GM12801 (cell line): ENCODE measurements around the gene CELSR1.

Experiments used
- TF ChIP-seq, protein P1 (sequence below): IDR thresholded peaks from one replicate; pipeline ENCODE4 v1.5.1; 2011; ENCODE audit warnings: control low read depth; ENCODE audit not compliant: insufficient read length; ENCODE audit errors: extremely low read depth

Gene CELSR1

DNA sequence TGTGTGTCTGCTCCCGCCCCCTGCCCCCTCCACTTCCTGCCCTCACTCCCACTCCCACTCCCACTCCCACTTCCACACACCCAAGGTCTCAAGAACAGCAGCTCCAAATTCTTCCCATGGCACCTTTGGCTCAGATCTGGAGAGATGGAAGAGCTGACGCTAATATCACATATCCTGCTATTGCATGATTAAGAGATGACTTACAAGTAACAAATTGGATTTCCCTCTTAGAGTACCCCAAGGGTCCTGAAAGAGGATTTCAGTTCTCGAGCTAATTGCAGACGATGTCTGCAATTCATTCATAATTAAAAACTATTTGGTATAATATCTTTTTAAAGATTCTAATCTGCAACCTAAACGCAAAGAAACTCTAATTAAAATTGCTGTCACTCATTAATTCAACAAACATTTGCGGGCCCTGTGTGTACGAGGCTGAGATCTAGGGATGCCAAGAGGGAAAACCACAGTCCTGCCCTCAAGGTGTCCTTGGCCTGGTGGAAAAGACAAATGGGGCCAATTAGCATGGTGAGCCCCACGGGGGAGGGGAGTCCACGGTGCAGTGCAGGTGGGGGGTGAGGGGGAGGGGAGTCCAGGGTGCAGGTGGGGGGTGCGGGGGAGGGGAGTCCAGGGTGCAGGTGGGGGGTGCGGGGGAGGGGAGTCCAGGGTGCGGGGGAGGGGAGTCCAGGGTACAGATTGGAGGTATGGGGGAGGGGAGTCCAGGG, 50.3 kb downstream of the CELSR1 start:
- TF ChIP-seq, protein P1, sequence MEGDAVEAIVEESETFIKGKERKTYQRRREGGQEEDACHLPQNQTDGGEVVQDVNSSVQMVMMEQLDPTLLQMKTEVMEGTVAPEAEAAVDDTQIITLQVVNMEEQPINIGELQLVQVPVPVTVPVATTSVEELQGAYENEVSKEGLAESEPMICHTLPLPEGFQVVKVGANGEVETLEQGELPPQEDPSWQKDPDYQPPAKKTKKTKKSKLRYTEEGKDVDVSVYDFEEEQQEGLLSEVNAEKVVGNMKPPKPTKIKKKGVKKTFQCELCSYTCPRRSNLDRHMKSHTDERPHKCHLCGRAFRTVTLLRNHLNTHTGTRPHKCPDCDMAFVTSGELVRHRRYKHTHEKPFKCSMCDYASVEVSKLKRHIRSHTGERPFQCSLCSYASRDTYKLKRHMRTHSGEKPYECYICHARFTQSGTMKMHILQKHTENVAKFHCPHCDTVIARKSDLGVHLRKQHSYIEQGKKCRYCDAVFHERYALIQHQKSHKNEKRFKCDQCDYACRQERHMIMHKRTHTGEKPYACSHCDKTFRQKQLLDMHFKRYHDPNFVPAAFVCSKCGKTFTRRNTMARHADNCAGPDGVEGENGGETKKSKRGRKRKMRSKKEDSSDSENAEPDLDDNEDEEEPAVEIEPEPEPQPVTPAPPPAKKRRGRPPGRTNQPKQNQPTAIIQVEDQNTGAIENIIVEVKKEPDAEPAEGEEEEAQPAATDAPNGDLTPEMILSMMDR, result no peak

DNA sequence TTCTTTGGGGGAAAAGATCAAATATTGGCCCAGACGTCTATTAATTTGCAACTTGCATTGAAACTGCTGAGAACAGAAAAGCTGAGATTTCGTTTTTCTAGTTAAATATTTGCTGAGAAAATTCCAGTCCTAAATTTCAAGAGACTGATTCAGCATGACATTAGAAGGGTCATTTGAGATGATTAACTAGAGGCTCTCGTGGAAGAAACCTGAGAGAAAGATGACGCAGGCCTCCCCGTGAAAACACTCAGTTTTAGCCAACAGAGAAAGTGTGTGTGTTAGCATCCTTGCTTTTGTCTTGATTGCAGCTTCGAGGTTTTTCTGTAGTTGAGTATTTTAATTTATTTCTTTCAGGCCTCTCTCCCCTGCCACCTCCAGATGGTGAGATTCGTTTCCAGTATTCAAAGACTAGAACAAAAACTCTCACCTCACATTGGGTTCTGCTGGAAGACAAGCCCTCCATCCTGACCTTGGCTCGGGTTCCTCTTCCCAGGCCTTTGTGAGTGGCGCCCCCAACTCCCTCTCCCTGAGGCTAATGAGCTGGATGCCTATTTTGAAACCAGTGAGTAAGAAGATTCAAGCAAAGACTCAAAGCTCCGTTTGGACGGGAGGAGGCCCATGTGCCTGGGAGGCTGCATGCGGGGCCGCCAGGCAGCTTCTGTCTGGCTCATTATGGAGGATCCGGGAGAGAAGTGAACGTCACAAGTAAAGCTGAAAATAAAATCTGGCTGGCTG, 52.4 kb downstream of the CELSR1 start:
- TF ChIP-seq, protein P1, result no peak

DNA sequence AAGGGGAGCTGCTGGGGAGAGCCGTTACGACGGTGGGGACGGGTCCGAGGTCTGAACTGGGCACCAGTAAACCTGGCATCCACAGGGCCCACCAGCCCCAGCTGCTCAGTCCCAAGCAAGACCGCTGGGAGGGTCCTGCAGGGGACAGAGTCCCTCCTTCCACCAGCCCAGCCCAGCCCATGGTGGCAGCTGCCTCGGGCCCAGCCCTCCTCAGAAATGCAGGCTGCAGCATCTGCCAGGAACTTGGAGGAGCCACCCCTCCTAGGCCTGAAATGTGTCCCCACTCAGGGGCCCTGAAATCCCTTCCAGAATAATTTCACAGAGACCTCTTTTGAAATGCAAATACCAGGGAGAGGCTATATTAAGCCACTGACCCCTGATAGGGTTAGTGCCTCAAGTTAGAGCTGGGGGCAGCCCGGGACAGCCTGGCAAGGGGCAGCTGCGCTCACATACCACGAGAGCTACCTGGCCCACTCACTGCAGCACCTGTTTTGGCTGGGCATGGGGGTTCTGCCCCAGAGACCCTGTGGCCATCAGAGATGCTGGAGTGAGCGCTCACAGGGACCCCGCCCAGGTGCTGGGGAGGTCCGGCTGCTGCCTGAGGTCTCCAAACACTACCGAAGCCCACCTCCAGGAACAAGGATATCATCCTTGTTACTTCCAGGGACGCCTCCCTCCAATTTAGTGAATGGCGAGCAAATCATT, 53.1 kb downstream of the CELSR1 start:
- TF ChIP-seq, protein P1, result no peak

DNA sequence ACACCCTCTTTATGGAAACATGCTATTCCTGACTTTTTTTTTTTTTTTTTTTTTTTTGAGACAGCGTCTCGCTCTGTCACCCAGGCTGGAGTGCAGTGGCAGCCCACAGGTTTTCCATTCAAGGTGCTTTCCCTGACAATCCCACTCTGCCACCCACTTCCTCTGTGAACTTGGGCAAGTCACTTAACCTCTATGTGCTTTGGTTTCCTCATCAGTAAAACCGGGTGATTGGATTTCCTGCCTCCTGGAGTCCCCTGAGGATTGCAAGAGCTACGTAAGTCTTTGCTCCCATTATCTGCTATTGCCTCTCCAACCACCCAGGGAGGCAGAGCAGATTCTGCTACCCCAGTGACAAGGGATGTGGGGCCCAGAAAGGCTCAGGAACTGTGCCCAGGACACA, 54.1 kb downstream of the CELSR1 start:
- TF ChIP-seq, protein P1, result no peak

DNA sequence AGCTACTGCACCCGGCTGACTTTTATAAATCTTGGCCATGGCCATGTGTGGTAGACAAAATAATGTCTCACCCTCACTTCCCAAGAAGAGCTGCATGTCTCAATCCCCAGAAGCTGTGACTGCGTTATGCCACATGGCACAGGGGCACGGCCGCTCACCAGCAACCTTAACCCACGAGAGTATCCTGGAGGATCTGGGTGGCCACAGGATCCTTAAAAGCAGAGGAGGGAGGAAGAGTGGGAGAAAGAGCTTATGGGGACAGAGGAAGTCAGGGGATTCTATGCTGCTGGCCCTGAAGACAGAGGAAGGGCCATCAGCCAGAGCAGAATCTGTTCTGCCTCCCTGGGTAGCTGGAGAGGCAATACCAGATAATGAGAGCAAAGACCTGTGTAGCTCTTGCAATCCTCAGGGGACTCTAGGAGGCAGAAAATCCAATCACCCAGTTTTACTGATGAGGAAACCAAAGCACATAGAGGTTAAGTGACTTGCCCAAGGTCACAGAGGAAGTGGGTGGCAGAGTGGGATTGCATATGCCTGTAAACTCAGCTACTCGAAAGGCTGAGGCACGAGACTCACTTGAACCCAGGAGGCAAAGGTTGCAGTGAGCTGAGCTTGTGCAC, 55.3 kb downstream of the CELSR1 start:
- TF ChIP-seq, protein P1, result no peak

DNA sequence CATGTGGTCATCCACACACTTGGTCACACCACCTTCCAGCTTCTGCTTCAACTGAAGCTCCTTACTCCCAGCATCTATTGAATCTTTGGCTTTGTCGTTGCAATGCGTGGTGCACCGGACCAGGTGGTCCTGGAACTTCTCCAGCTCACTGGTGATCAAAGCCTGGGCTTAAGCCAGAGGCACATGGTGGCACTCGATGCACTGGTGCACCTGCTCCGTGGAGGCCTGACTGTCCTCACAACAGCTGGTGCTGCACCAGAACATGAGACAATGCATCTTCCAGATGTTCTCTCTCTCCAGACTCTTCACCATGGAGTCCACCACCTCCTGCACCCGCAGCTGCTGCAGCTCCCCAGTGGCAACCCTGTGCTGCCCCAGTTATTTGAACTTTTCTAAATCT, 56.0 kb downstream of the CELSR1 start:
- TF ChIP-seq, protein P1, result no peak

DNA sequence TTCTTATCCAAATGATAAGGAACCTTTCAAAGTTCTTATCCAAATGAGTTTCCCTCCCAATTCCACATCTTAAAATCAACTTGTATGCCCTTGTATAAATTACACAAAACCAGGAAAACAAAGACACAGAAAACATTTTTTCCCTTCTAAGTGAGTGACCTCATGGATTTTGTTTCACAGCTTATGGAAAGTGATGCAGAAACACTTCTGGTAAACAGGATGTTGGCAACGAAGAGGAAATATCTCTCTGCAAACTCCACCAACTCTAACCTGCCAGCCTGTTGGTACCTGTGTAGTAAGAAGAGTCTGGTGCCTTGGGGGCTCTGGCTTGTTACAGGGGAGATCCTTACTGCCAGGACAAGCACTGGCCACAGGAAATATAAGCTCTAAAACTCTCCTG, 57.0 kb downstream of the CELSR1 start:
- TF ChIP-seq, protein P1, result no peak
